GM19397 (cell line): ENCODE measurements around the gene MMAB.
"Not testable (repeated sequence)": the region's sequence is repeated elsewhere in the genome, so short reads cannot be mapped to it uniquely, and the experiment has no call there.

ENCODE experiments used
- ATAC-seq: cut with Tn5 transposase; IDR thresholded peaks from one replicate; pipeline ENCODE4 v1.9.1; 2021; ENCODE audit warnings: mild to moderate bottlenecking, moderate library complexity; ENCODE audit not compliant: unreplicated experiment

MMAB gene

DNA sequence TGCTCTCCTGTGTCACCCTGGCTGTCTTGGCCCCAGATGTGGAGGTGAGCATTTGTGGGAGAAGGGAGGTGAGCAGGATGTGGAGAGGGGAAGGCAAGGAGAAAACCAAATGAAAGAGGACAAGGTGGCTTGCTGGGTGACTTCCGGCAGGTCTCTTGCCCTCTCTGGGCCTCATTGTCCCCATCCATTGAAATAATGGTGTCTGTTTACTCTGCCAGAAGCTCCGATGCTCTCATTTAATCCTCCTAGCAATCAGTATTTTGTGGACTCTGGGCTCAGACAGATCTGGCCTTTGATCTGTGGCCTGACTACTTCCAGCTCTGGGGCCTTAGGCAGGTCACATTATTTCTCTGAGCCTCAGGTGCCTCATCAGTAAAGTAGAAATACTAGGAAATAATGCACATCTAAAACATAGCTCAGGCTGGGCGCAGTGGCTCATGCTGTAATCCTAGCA, 30.9 kb upstream of the MMAB start:
- no peak for ATAC-seq

DNA sequence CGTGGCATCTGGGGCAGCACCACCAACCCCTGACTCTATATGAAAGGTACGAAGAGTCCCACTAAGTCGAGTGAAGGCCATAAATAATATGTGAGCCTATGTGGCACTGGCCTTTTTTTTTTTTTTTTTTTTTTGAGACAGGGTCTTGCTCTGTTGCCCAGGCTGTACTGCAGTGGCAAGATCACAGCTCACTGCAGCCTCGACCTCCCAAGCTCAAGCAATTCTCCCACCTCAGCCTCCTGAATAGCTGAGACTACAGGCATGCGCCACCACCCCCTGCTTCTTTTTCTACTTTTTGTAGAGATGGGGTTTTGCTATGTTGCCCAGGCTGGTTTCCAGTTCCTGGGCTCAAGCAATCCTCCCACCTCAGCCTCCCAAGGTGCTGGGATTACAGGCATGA, 28.8 kb upstream of the MMAB start:
- ATAC-seq, result not testable (repeated sequence)

- ATAC-seq, result no peak
Observed at GRCh38 chr12:109601557-109601956, 28.3 kb upstream of the MMAB start.

DNA sequence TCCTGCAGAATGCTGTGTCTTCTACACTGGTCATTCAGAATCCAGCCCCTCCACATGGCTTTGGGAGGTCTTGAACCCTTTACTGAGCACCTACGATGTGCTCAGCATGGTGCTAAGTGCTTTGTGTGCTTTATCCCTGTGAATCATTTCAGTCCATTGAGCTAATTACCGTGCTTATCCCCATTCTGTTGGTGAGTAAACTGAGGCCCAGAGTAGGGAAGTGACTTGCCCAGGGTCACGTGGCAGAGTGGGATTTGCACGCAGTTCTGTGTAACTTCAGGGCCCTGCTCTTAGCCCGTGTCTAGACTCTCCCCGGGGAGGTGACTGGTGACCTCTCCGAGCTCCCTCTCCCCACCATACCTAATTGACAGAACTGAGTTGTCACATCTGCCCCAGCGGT, 27.7 kb upstream of the MMAB start:
- ATAC-seq, result no peak

DNA sequence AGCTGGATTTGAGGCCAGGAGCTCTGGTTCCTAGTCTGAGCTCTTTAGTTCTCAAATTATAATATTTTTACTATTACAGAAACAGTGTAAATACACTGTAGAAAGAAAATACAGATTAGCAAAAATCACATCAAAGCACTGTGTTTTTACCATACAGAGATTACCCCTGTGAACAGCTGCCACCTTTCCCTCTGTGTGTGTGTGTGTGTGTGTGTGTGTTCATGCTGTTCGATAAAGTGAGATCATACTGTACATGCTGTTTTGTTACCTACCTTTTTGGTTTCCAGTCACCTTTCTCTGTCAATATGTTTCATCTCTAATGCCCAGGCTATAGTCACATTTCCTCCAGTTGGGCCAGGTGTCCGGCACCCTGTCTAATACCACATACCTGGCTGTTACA, 27.2 kb upstream of the MMAB start:
- no peak for ATAC-seq

DNA sequence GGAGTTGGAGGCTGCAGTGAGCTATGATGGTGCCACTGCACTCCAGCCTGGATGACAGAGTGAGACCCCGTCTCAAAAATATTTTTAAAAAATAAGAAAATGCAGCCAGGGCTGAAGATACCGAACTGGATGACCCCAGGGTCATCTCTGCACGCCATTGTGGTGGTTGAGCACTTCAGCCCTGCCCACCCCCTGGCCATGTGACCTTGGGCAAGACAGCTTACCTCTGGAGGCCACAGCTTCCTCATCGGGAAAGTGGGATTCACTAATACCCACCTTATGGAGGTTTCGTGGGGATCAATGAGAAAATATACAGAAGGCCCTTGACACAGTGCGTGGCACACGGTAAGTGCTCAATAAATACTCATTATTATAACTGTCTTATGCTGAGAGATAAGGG, 25.8 kb upstream of the MMAB start:
- no peak for ATAC-seq

DNA sequence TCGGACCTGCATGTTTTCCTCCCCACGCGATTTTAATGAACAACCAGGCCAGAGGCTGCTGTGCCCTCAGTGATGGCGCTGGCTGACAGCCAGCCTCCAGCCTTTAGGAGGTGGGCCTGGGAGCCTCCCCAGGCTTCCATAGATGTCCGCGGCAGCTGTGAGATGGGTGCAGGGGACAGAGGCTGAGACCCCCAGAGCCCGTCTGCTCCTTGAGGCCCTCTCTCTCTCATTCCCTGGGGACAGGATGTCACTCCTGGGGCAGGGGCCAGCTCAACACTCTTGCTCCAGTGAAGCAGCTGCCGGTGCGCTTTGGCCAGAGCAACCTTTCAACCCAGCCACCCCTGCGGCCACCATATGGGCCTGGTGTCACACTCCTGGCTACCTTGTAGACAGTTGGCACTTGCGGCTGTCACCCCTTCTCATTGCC, 25.1 kb upstream of the MMAB start:
- ATAC-seq, result no peak

DNA sequence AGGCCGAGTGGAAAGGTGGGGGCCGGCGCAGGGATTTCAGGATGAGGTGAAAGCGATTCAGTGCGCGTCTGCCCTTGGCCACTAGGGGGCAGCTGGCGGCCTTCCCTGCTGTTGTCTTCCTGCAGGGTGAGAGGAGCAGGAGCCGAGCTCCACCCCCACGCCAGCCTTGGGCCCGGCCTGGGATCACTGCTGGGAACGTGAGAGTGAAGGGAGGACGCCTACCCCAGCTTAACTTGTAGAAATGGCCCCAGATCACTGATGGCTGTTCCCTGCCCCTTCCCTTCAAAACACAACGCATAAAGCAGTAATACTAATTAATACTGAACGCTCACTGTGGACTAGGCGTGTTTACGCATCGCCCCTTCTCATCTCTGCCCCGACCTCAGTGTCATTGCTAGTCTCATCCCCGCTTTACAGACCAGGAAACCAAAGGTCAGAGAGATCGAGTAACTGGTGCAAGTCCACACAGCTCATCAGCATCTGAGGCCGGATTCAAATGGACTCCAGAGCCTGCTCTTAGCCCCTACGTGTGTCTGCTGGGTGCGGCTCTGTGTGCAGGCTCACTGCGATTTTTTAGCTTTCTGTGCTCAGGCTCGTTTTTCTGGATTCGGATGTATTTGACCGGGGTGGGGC, 24.6 kb upstream of the MMAB start:
- no peak for ATAC-seq

DNA sequence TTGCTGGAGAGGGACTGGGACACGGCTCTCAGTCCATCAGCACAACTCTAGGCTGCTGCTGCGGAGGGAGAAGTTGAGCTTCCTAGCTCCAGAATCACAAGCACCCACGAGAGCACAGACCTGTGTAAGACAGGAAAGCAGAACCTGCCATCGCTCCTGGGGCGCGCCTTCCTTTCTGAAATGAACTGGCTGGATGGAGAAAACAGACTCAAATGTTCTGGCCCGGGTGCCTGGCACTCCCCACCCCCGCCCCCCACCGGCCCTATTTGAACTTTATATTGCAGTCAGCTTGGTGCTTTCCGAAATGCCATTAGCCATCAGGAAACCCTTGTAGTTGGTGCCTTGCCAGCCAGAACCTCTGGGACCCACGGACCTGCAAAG, 24.1 kb upstream of the MMAB start:
- ATAC-seq, result no peak

DNA sequence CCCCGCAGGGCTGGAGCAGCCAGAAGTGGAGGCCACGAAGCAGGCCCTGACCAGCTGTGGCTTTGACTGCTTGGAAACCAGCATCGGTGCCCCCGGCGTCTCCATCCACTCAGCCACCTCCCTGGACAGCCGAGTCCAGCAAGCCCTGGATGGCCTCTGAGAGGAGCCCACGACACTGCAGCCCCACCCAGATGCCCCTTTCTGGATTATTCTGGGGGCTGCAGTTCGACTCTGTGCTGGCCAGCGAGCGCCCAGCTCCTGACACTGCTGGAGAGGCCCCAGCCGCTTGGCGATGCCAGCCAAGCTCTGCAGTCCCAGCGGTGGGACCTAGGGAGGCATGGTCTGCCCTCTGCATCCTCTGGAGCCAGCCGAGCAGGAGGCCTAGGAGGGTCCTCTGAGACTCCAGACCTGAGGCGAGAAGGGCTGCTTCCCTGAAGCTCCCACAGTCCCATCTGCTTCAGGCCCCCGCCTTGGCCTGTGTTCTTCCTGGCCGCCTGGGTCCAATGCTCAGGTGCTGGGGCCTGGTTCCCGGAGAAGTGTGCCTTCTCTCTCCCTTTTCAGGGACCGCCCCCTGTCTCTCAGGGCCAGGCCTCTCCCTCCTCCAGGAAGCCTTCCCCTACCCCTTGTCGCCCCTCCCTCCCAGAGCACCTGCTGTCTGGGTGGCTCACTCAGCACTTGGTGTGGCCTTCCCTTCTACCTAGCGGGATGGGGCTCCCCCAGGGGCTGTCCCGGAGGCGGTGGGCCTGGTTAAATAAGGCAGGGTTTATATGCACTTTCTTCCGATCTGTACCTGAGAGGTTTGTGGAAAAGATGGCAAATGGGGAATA, 23.3 kb upstream of the MMAB start:
- no peak for ATAC-seq

DNA sequence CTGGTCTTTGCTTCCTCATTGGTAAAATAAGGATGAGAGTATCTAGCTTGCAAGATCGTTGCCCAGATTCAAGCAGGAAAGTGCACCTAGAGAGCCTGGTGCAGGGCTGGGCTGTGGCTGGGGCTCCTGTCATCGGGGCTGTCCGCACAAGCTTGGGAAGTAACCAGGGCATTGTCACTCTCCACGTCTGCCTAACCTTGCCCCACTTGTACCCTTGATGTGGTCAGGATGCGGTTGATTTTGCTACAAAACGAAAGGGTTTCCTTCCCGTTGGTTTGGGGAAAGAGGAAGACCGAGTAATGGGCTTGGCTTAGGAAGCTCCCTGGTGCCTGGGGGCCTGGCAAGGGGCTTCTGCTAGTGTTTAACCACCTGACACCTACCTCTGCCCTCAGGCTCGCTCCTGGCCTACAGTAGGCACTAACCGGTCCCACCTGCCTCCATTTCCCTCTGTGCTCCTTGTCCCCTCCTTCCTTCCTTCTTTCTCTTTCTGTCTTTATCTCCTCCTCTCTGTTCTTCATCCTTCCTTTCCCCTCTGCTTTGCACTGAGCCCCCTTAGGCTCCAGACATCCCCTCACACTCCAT, 22.1 kb upstream of the MMAB start:
- no peak for ATAC-seq

GRCh38 chr12:109594556-109595317, 21.4 kb upstream of the MMAB start:
- no peak for ATAC-seq

GRCh38 chr12:109592905-109593272, 19.6 kb upstream of the MMAB start:
- ATAC-seq, result no peak

GRCh38 chr12:109592195-109592904, 19.0 kb upstream of the MMAB start:
- no peak for ATAC-seq

DNA sequence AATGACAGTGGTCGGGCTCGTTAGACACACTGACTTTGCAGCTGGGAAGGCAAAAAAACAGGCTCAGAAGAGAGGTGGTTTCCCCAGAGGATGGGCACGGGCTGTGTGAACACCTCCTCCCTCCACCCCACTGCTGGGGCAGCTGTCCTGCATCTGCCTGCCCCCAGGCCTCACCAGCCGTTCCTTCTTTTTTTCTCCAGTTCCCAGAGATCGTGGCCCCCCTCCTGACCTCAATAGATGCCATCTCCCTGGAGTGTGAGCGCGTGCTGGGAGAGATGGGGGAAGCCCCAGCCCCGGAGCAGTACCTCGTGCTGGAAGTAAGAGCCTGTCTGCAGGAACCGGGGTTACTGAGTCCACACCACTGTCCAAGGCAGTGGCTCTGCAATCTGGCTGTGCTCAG, 17.7 kb upstream of the MMAB start:
- no peak for ATAC-seq

DNA sequence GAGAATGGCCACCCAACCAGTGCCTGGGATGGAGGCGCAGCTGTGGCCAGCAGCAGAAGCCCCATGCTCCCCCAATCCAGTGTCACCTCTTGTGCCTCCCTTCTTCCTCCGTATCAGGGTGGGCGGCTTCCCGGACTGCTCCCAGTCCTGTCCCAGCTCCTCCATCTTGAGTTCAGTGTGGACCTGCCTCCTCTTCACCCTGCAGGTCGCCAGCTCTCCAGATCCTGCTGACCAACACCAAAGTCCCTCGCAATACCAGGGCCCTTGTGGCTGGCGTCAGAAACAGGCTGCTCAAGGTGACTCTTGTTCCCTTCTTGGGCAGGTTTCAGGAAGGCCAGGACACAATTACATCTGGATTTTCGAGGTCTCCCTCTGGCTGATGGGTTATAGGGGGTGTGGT, 17.3 kb upstream of the MMAB start:
- ATAC-seq, result no peak

DNA sequence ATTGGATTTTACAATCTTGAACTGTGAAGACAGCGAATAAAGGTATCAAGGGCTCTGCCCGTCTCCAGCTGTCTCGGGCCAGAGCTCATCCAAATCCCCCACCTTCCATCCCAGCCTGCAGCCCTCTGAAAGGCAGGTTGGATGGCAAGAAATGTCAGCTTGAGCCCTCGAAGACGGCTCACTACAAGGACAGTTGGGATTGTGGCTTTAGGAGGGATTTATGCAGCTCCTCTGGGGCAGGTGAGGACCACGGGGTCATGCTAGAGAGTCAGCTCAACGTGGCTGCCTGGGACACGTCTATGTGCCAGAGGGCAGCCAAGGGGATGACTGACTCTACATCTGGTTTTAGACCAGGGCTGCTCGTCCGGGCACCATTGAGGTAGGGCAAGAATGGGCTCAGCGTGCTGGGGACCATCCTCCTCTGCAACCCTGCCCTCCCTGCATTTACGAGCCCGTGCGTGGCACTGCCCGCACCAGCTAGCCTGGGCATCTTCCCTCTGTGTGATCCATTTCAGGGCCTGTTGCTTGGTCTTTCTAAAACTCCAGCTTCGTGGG, 16.5 kb upstream of the MMAB start:
- ATAC-seq, result no peak

- no peak for ATAC-seq
Observed at GRCh38 chr12:109589240-109589590, 15.9 kb upstream of the MMAB start.

GRCh38 chr12:109588461-109589239, 15.3 kb upstream of the MMAB start:
- no peak for ATAC-seq

- no peak for ATAC-seq
Observed at GRCh38 chr12:109587921-109588320, 14.6 kb upstream of the MMAB start.
